HG02610 (cell line): Measurements from ENCODE around the gene LGALS8.

Experiments used
- ATAC-seq: cut with Tn5 transposase; IDR thresholded peaks from one replicate; pipeline ENCODE4 v1.9.1; 2021; ENCODE audit warnings: mild to moderate bottlenecking, moderate library complexity; ENCODE audit not compliant: unreplicated experiment

The LGALS8 gene

GRCh38 chr1:236508593-236509027 lies 15.2 kb upstream of the LGALS8 start:
- ATAC-seq = peak; percentile 52

- peak; percentile 41 for ATAC-seq
Measured at GRCh38 chr1:236509203-236509602, 14.6 kb upstream of the LGALS8 start.

- no peak for ATAC-seq
Measured at GRCh38 chr1:236509647-236510401, 14.0 kb upstream of the LGALS8 start.

- ATAC-seq = no peak
Measured at GRCh38 chr1:236511735-236512418, 11.9 kb upstream of the LGALS8 start.

- ATAC-seq = no peak
Measured at GRCh38 chr1:236514703-236515442, 8.9 kb upstream of the LGALS8 start.

GRCh38 chr1:236515443-236515958 lies 8.3 kb upstream of the LGALS8 start:
- ATAC-seq = no peak

GRCh38 chr1:236516929-236517704 lies 6.7 kb upstream of the LGALS8 start:
- no peak for ATAC-seq

- ATAC-seq = no peak
Measured at GRCh38 chr1:236518322-236518721, 5.5 kb upstream of the LGALS8 start.

- ATAC-seq = no peak
Measured at GRCh38 chr1:236520445-236521005, 3.3 kb upstream of the LGALS8 start.

- ATAC-seq = peak; percentile 2
Measured at GRCh38 chr1:236522937-236523703, 662 bp upstream of the LGALS8 start.

- peak; percentile 92 for ATAC-seq
Measured at GRCh38 chr1:236524142-236524894, 536 bp downstream of the LGALS8 start.

GRCh38 chr1:236524895-236525184 lies 1.1 kb downstream of the LGALS8 start:
- ATAC-seq = peak; percentile 7

- ATAC-seq = no peak
Measured at GRCh38 chr1:236526079-236526478, 2.3 kb downstream of the LGALS8 start.

- ATAC-seq = no peak
Measured at GRCh38 chr1:236530286-236530685, 6.5 kb downstream of the LGALS8 start.

- ATAC-seq = no peak
Measured at GRCh38 chr1:236530959-236531358, 7.2 kb downstream of the LGALS8 start.

- ATAC-seq = no peak
Measured at GRCh38 chr1:236532850-236533249, 9.1 kb downstream of the LGALS8 start.

- no peak for ATAC-seq
Measured at GRCh38 chr1:236534151-236534651, 10.4 kb downstream of the LGALS8 start.

- no peak for ATAC-seq
Measured at GRCh38 chr1:236535190-236535589, 11.4 kb downstream of the LGALS8 start.

GRCh38 chr1:236535662-236536161 lies 11.9 kb downstream of the LGALS8 start:
- ATAC-seq = no peak
